NCI-H1417 (cell line): ENCODE measurements around the gene CCDC102A.

Experiments
- DNase-seq, 3 experiments: peaks; one replicate each; lab custom pipeline; 2025; lab: John Stamatoyannopoulos, UW

The CCDC102A gene

DNA sequence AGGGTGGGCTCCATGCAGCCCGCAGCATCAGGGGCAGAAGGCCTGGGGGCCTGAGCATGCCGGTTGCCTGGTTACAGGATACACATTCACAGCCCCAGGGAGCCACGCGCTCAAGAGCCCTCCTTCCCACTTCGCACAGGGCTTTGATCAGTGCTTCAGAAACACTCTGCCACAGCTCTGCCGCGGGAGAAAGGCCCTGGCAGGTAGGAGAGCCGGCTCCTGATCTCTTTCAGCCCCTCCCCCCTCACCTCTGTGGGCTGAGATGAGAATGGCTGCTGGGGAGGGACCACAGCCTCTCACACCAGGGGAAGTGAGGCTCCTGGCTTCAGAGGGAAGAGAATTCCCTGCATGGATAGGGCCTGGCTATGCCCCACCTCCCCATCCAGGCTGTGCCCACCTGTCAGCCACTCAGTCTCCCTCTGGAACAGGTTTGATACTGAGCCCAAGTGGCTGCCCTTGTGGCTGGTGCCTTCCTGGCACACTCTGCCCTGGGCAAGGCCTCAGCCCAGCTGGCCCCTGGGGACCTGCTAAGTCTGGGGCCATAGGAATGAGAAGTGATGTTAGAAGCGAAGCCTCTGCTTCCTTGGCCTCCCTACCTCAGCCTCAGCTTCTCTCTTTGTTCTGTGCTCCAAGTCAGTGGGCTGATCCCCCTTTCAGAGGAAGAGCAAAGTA, 58.7 kb downstream of the CCDC102A start:
- peak; percentile 53 to 81 (median 65) for DNase-seq

- DNase-seq = no peak
Observed at GRCh38 chr16:57476546-57477410, 59.6 kb downstream of the CCDC102A start.

GRCh38 chr16:57475711-57476339, 60.5 kb downstream of the CCDC102A start:
- peak in 2 of 3 experiments; percentile 9 to 24 for DNase-seq

DNA sequence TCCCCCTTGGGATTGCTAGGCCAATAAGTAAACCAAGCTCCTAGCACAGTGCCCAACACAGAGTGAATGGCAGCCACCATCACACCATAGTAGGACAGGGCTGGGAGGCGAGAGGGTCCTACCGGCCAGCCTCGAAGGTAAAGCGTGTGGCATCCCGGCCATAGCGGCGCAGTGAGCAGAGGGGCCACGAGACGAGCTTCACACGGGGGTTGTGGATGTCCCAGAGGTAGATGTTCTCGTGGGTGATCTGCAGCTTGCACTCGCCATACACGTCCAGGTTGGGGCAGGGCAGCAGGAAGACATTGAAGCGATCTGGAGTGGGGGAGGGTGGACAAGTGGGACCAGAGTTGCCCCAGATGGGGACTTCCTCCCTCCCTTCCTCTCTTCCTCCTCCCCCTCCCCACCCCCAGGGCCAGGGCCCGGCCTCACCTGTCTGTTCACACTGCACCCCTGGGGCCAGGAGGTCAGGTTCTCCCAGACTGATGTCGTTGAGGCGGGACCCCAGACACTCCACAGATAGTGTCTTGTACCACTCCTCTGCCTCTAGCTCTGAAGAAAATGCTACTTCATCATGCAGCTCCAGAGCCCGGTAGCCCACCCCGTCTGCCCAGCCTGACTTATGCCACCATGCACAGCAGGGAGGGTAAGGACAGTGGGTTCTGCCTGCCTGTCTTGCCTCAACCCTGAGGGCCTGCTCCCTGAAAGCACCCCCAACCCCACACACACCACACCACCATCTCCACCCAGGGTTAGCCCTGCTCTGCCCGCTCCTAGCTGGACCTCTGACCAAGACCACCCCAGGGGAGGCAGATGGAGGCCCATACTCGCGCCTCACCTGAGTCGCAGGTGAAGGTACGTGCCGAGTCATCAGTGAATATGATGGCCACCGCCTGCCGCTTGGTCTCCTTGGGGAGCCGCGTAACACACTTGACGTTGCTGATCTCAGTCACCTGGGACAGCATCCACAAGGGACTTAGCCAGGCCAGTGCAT, 61.4 kb downstream of the CCDC102A start:
- no peak for DNase-seq

DNA sequence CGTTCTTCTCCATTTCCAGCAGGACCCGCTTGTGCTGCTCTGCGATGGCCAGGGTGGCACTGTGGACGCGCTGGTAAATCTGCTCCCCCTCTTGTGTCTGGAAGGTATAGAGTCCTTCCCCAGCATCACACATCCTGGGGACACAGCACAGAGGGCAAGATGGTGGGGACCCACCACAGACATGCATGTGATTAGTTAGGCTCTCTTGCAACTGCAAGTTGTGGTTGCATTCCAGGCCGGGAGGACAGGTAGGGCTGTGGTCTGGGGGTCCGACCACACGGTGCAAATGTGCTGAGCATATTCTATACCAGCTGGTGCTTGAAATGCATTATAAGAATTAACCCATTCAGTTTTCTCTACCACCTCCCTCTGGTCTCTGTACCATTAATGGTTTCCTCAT, 62.5 kb downstream of the CCDC102A start:
- DNase-seq = no peak

GRCh38 chr16:57473176-57473840, 63.1 kb downstream of the CCDC102A start:
- no peak for DNase-seq

DNA sequence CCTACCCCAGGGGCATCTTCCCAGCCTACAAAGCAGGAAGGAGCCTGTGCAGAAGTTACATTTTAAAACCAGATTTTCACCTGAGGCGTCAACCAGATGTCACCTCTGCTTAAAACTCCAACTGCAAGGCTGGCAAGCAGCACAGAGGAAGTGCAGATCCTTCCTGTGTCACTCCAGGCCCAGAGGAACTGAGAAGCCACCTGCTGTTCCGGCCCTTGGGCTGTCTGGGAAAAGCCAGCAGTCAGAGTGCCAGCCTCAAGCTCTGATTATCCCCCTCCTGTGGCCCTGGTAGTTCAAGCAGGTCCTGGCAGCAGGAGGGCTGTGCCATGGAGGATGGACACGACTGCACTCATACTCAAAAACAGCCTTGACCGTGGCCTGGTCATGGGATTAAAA, 63.7 kb downstream of the CCDC102A start:
- peak in 2 of 3 experiments; percentile 55 to 79 for DNase-seq

DNA sequence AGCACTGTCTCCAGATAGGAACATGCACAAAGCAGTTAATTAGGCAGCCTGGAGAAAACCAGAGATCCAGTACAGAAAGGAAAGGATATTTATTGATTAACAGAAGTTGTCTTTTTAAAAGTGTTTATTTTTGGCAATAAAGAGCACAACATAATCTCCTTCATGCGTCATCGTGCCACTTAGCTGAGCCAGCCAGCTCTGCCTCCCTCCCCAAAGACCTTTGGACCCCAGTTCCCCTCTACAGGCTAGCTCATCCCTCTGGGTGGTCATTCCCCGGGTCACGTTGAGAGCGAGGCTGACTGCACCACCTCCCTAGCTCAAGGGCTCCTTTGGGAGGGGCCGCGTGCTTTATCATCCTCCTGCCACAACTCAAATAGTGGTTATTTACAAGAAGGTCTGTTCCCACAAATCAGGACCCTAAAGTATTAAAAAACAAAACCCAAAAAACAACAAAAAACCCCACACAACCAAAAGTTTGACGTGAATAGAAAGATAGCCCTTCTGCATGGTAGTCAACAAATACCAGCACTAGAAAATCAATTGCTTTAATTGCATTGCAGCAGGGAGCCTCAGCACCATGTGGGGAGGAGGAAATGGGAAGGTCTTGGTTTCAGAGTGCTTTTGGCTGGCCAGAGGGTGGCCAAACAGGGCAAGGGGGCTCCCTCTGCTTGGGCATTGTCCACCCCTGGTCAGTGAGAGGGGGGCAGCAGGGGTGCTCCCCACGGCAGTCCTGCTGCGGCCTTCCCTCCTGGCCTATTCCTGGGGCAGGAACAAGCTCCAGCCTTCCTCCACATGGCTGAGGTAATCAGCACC, 64.3 kb downstream of the CCDC102A start:
- DNase-seq = peak in 2 of 3 experiments; percentile 29 to 51

DNA sequence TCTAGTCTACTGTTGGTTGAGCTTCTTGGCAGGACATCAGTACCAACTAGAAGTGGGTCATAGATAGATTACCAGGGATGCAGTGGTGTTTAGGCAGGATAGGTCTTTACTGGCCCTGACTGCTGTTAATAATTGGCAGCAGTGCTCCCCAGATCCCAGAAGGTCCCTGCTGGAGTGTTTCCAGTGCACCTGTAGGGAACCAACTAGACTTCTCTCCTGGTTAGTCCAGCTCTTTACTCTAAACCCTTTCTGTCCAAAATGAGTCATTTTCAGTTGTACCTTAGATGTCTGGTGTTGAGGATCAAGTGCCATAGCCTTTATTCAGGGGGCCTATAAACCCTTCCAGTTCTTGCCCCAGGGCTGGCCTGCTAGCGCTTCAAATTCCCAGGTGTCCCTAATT, 65.2 kb downstream of the CCDC102A start:
- no peak for DNase-seq

DNA sequence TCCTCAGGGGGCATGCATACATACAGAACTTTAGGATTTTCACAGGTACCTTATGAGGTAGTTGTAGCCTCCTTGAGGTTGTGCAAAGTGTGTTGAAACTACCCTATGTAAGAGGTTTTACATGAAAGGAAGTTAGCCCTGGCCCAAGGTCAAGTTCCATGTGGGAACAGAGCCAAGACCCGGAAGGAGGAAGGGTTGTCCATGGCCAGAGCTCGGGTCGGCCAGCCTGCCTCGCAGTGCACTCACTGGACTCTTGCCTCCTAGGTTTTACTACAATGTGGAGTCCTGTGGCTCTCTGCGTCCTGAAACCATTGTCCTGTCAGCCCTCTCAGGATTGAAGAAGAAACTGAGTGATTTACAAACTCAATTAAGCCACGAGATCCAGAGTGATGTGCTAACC, 65.7 kb downstream of the CCDC102A start:
- no peak for DNase-seq

- DNase-seq = peak in 1 of 3 experiments; percentile 5
Observed at GRCh38 chr16:57469917-57470470, 66.4 kb downstream of the CCDC102A start.

GRCh38 chr16:57469046-57469445, 67.3 kb downstream of the CCDC102A start:
- no peak for DNase-seq

DNA sequence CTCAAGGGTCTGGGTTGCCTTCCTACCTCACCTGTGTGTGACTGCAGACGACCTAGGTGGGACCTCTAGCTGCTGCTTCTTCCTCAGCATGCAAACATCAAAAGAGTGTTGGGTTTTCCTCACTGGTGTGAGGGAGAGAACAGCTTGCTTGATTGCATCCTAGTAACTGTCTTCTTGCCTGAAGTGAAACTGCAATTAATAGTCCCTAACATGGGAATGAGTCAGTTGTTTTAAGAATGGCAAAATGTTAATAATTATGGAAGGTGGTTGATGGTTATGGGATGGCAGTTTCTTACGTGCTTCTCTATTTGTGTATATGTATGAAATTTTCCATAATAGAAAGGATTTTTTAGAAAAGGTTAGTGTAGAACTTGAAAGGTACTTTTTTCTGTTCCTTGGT, 68.0 kb downstream of the CCDC102A start:
- DNase-seq = no peak

DNA sequence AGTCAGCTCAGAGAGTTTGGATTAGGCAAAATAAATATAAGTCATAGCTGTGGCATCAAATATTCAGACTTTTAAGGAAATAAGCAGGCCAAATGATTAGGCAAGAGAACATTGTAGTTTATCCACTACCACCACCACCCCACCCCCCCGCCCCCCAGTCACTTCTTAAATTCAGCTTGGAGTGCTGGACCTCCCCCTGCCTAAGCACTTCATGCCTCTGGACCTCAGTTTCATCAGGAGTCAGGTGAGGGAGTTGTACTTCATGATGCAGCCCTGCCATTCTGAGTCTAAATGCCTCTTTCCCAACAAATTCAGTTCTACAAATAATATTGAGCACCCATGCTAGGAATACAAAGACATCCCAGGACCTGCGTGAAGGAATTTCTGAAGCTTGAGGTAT, 71.8 kb downstream of the CCDC102A start:
- DNase-seq = no peak

DNA sequence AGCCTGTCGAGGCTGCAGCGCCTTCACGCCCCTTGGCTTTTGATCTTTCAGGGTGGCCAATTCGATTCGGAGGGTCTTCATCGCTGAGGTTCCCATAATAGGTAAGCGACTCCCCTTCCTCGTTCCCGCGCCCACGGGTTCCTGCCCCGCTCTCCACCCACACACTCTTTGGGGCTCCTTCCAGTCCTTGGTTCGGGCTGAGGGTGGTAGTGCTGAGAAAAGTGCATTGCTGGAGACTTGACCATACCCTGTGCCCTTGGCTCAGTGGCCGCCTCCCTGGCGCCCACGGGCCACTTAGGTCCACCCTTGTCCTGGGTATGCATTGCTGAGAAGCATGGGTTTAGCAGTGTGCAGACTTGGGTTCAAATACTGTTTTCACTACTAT, 73.4 kb downstream of the CCDC102A start:
- DNase-seq = peak in 1 of 3 experiments; percentile 40

DNA sequence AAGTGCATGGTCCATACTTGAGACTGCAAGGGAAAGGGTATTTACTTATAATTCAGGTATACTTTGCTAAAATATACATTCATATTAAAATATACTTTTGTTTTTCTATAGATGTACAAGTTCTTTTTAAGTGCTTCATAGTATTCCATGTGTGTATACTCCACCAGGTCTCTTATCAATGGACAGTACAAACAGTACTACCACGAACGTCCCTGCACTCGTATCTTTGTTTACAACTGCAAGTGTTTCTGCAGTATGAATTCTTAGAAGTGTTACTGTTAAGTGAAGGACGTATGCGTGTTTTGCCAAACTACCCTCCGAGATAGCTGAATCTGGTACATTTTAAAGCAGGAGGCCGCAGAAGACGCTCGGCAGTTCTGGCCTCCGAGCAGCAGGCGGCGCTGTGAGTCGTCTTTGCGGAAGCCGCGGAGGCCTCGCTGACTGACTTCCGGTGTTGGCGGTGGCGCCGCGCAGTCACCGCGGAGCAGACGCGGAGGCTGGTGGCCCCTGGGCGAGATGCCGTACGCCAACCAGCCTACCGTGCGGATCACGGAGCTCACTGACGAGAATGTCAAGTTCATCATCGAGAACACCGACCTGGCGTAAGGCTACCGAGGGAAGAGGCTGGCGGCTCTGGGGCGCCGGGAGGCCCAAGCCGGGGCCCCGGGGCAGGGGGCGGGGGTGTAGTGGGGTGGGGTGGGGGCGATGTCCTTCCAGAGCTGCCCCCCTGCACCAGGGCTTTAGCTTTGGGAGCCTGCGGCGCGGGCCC, 74.0 kb downstream of the CCDC102A start, which contains the start of gene POLR2C:
Gene POLR2C, plus strand, starts transcription at position 471 of the 769 bp plus-strand sequence. Its CDS starts 46 bp downstream, at position 517.
- peak; percentile 77 to 88 (median 79) for DNase-seq
